ENCODE data around the gene AGPAT3.

GRCh38 chr21:43951911-43952703 is 87.1 kb downstream of the AGPAT3 start:
- TF ChIP-seq POLR2A (IDR thresholded peaks at IDR 0.05) (no peak), CTCF (IDR thresholded peaks at IDR 0.05) (no peak)

Measured in esophagus squamous epithelium (tissue), 4 donors.